Esophagus squamous epithelium (tissue), 5 donors: ENCODE results near the gene METTL22. TPM values are rescaled to one million over a fixed set of nuclear protein-coding genes. Genes with fewer than 3 reads are reported as not detected.
A peak's percentile ranks its signal among the peaks of the same experiment; 100 is the strongest.

ENCODE experiments used
- DNase-seq: peaks from one replicate; lab custom pipeline; 2025; lab: John Stamatoyannopoulos, UW
- H3K27ac ChIP-seq, 4 donors: fragments of 200-600 bp; sonication (generic); one replicate each; pipeline ENCODE4 v1.5.1; 2016 to 2019; ENCODE audit warnings: mild to moderate bottlenecking in 1 of 4
- H3K27me3 ChIP-seq, 4 donors: fragments of 200-600 bp; sonication (generic); 1 replicate in 3 of 4; 2 replicates in 1 of 4; pipeline versions ENCODE4 v1.5.1 to v1.6.0; 2017 to 2021; ENCODE audit warnings: antibody characterized with exemption in 1 of 4
- H3K36me3 ChIP-seq, 3 donors: fragments of 200-600 bp; sonication (generic); one replicate each; pipeline ENCODE4 v1.5.1; 2016 to 2019
- H3K4me1 ChIP-seq, 3 donors: fragments of 200-600 bp; sonication (generic); one replicate each; pipeline ENCODE4 v1.5.1; 2017 to 2019
- H3K4me3 ChIP-seq, 4 donors: fragments of 200-600 bp; sonication (generic); 1 replicate in 3 of 4; 2 replicates in 1 of 4; pipeline ENCODE4 v1.5.1; 2016 to 2019; ENCODE audit warnings: mild to moderate bottlenecking in 2 of 4, moderate library complexity in 1 of 4
- H3K9me3 ChIP-seq, 3 donors: fragments of 200-600 bp; sonication (generic); one replicate each; pipeline ENCODE4 v1.5.1; 2016 to 2019
- CTCF ChIP-seq, 6 experiments: fragments of 450-650 bp in 4 of 6; fragments of 200-600 bp in 2 of 6; sonication (generic) in 2 of 6; IDR thresholded peaks; one replicate each; pipeline ENCODE4 v1.5.1; 2016 to 2019; ENCODE audit warnings: antibody characterized with exemption in 6 of 6, mild to moderate bottlenecking in 4 of 6, moderate library complexity in 4 of 6
- POLR2A ChIP-seq, 4 donors: fragments of 450-650 bp; IDR thresholded peaks; one replicate each; pipeline ENCODE4 v1.6.1; 2017; ENCODE audit warnings: antibody characterized with exemption in 4 of 4, mild to moderate bottlenecking in 4 of 4, moderate library complexity in 3 of 4
- WGBS, 2 donors: methylation state at CpG; one replicate each; pipeline ENCODE4 v1.1.5; 2018; 5-methylcytosine and 5-hydroxymethylcytosine counted together
- intact Hi-C: fragments of 100-400 bp; cut with DNase I; formaldehyde crosslinking; loops from one replicate; pipeline ENCODE4 v1.15.0; 2022
- total RNA-seq, 4 donors: library from RNA; depleted of rRNA; stranded (reverse); fragments of >200 nt; gene quantifications; one replicate each; pipeline ENCODE4 v1.1.0, GENCODE V29; 2016
- donor health status: DM: yes; HTN: yes; CAD: no.

Gene METTL22
- total RNA-seq, 4 donors from 2014 or later: 4.9 to 28.4 (median 13.0) TPM

DNA sequence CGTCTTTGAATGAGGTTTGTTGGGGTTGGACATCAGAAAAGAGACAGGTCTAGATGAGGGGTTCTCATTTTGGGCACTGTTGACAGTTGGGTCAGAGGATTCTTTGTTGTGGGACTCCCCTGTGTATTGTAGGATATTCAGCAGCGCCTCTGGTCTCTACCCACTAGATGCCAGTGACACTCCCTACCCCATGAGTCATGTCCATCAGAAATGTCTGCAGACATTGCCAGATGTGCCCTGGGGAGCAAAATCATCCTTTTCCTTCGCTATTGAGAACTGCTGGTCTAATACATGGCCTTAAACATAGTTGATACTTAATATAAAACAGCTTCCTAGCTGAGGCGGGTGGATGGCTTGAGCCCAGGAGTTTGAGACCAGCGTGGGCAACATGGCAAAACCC is 56.0 kb downstream of the METTL22 start:
- H3K27ac ChIP-seq: no peak overlapping the region
- intact Hi-C loops: no loop called here
- peaks cover 16 to 72% (median 21%) of the 10 kb centered on the region in 3 donors for H3K4me1 ChIP-seq
- H3K4me3 ChIP-seq: no peak overlapping the region
- DNase-seq: no peak
- H3K36me3 ChIP-seq: no peaks in the 10 kb centered on the region
- TF ChIP-seq CTCF (IDR thresholded peaks at IDR 0.05) (no peak), POLR2A (IDR thresholded peaks at IDR 0.05) (no peak)
- WGBS, 2 donors: 48 to 56% methylated on average over 5 of the region's 5 CpGs
- H3K9me3 ChIP-seq: no peaks in the 10 kb centered on the region
- H3K27me3 ChIP-seq: no peaks in the 10 kb centered on the region

GRCh38 chr16:8678068-8678927 is 56.8 kb downstream of the METTL22 start:
- no peak for DNase-seq
- Histone ChIP-seq H3K27ac (peak overlapping the region in 2 of 4 donors; percentile 57 to 64), H3K9me3 (no peaks in the 10 kb centered on the region), H3K4me3 (no peak overlapping the region), H3K4me1 (peaks cover 16 to 72% (median 21%) of the 10 kb centered on the region in 3 donors), H3K36me3 (no peaks in the 10 kb centered on the region), H3K27me3 (no peaks in the 10 kb centered on the region)
- no peak for TF ChIP-seq CTCF (IDR thresholded peaks at IDR 0.05)
- no peak for TF ChIP-seq POLR2A (IDR thresholded peaks at IDR 0.05)
- intact Hi-C loops: no loop called here
- WGBS, 2 donors: 82 to 83% methylated on average over 7 of the region's 7 CpGs

DNA sequence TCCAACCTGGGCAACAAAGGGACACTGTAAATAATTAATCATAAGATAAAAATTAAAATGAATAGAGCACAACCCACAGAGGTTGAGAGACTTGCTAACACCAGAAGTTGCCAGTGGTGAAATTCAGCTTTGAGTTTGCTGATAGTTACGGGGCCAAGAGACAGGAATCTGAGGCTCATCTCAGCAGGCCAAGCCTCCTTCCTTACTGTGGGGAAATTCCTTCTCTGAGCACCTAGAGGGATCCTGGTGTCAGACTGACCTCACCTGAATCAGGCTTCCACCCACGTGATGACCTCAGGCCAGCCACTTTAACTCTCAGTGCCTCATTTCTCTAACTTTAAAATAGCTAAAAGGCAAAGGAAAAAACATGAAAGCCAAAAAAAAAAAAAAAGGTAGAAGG is 57.7 kb downstream of the METTL22 start:
- DNase-seq: no peak
- no peak for TF ChIP-seq POLR2A (IDR thresholded peaks at IDR 0.05)
- TF ChIP-seq CTCF (IDR thresholded peaks at IDR 0.05): no peak
- peak overlapping the region in 3 of 4 donors; percentile 2 to 64 (median 57) for H3K27ac ChIP-seq
- no peaks in the 10 kb centered on the region for H3K9me3 ChIP-seq
- 58 to 64% methylated on average over 2 of the region's 2 CpGs for WGBS, 2 donors
- intact Hi-C loops: no loop called here
- H3K36me3 ChIP-seq: no peaks in the 10 kb centered on the region
- H3K4me3 ChIP-seq: no peak overlapping the region
- peaks cover 12 to 66% (median 18%) of the 10 kb centered on the region in 3 donors for H3K4me1 ChIP-seq
- no peaks in the 10 kb centered on the region for H3K27me3 ChIP-seq

- TF ChIP-seq POLR2A (IDR thresholded peaks at IDR 0.05) (no peak), CTCF (IDR thresholded peaks at IDR 0.05) (no peak)
- no peaks in the 10 kb centered on the region for H3K9me3 ChIP-seq
- WGBS, 2 donors: 79 to 83% methylated on average over 8 of the region's 9 CpGs
- H3K4me3 ChIP-seq: no peak overlapping the region
- DNase-seq: no peak
- no peaks in the 10 kb centered on the region for H3K27me3 ChIP-seq
- H3K4me1 ChIP-seq: peaks cover 11 to 59% (median 14%) of the 10 kb centered on the region in 3 donors
- H3K27ac ChIP-seq: no peak overlapping the region
- intact Hi-C loops: no loop called here
- no peaks in the 10 kb centered on the region for H3K36me3 ChIP-seq
Observed at GRCh38 chr16:8682551-8683259, 61.2 kb downstream of the METTL22 start.

DNA sequence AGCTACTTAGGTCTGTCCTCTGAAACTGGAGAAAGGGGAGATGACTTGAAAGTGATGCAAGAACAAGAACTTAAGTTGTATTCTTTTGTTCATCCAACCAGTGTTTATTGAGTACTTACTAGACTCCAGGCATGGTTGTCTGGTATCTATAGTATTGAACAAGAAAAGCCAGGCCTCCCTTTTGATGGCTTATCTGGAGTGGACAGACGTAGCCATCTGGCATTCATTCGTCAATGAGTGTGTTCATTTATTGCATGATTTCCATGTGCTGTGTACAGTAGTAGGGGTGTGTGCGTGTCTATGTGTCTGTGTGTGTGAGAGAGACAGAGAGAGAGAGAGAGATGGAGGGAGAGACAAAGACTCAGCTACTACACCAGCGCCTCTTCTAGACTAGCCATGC is 62.1 kb downstream of the METTL22 start:
- H3K4me1 ChIP-seq: peaks cover 8 to 50% (median 8%) of the 10 kb centered on the region in 3 donors
- TF ChIP-seq POLR2A (IDR thresholded peaks at IDR 0.05) (no peak), CTCF (IDR thresholded peaks at IDR 0.05) (no peak)
- no peaks in the 10 kb centered on the region for H3K9me3 ChIP-seq
- H3K4me3 ChIP-seq: no peak overlapping the region
- intact Hi-C loops: no loop called here
- 71 to 78% methylated on average over 4 of the region's 4 CpGs for WGBS, 2 donors
- H3K27me3 ChIP-seq: no peaks in the 10 kb centered on the region
- H3K36me3 ChIP-seq: no peaks in the 10 kb centered on the region
- H3K27ac ChIP-seq: no peak overlapping the region
- no peak for DNase-seq
